ENCODE measurements around the gene INTS3. TPM values are rescaled to one million over a fixed set of nuclear protein-coding genes. Genes with fewer than 3 reads are reported as not detected.

INTS3 gene
- total and polyA plus RNA-seq, 2 of the 8 experiments (the other 6 are each of a cell fraction or from before 2014, with no cell fraction given) = 66.8 to 93.2 TPM

DNA sequence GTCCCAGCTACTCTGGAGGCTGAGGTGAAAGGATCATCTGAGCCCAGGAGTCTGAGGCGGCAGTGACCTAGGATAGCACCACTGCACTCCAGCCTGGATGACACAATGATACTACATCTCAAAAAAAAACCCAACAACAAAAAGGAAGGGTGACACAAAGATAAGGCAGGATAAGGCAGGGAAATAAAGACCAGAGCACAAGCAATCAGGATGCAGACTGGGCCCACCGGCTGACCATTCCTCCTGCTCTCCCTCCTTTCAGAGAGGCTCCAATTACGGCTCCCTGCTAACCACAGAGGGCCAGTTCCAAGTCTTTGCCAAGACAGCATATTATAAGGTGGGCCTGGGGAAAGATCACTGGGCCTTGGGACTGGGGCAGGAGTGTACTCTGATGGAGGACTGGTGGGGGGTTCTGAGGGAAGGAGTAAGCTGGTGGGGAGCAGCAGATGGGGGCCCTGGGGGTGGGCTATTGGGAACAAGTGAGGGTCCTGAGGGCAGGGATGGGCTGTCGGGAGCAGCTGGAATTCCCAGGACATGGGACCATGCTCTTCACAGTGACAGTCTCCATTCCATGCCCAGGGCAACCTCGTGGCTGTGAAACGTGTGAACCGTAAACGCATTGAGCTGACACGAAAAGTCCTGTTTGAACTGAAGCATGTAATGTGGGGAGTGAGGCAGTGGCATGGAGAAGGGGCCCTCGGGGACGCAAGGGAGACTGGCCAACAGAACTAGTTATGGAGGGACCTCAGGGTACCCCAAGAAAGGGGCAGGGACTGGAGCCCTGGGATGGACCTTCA is 42.1 kb upstream of the INTS3 start (continued):
- TF ChIP-seq, protein P1, sequence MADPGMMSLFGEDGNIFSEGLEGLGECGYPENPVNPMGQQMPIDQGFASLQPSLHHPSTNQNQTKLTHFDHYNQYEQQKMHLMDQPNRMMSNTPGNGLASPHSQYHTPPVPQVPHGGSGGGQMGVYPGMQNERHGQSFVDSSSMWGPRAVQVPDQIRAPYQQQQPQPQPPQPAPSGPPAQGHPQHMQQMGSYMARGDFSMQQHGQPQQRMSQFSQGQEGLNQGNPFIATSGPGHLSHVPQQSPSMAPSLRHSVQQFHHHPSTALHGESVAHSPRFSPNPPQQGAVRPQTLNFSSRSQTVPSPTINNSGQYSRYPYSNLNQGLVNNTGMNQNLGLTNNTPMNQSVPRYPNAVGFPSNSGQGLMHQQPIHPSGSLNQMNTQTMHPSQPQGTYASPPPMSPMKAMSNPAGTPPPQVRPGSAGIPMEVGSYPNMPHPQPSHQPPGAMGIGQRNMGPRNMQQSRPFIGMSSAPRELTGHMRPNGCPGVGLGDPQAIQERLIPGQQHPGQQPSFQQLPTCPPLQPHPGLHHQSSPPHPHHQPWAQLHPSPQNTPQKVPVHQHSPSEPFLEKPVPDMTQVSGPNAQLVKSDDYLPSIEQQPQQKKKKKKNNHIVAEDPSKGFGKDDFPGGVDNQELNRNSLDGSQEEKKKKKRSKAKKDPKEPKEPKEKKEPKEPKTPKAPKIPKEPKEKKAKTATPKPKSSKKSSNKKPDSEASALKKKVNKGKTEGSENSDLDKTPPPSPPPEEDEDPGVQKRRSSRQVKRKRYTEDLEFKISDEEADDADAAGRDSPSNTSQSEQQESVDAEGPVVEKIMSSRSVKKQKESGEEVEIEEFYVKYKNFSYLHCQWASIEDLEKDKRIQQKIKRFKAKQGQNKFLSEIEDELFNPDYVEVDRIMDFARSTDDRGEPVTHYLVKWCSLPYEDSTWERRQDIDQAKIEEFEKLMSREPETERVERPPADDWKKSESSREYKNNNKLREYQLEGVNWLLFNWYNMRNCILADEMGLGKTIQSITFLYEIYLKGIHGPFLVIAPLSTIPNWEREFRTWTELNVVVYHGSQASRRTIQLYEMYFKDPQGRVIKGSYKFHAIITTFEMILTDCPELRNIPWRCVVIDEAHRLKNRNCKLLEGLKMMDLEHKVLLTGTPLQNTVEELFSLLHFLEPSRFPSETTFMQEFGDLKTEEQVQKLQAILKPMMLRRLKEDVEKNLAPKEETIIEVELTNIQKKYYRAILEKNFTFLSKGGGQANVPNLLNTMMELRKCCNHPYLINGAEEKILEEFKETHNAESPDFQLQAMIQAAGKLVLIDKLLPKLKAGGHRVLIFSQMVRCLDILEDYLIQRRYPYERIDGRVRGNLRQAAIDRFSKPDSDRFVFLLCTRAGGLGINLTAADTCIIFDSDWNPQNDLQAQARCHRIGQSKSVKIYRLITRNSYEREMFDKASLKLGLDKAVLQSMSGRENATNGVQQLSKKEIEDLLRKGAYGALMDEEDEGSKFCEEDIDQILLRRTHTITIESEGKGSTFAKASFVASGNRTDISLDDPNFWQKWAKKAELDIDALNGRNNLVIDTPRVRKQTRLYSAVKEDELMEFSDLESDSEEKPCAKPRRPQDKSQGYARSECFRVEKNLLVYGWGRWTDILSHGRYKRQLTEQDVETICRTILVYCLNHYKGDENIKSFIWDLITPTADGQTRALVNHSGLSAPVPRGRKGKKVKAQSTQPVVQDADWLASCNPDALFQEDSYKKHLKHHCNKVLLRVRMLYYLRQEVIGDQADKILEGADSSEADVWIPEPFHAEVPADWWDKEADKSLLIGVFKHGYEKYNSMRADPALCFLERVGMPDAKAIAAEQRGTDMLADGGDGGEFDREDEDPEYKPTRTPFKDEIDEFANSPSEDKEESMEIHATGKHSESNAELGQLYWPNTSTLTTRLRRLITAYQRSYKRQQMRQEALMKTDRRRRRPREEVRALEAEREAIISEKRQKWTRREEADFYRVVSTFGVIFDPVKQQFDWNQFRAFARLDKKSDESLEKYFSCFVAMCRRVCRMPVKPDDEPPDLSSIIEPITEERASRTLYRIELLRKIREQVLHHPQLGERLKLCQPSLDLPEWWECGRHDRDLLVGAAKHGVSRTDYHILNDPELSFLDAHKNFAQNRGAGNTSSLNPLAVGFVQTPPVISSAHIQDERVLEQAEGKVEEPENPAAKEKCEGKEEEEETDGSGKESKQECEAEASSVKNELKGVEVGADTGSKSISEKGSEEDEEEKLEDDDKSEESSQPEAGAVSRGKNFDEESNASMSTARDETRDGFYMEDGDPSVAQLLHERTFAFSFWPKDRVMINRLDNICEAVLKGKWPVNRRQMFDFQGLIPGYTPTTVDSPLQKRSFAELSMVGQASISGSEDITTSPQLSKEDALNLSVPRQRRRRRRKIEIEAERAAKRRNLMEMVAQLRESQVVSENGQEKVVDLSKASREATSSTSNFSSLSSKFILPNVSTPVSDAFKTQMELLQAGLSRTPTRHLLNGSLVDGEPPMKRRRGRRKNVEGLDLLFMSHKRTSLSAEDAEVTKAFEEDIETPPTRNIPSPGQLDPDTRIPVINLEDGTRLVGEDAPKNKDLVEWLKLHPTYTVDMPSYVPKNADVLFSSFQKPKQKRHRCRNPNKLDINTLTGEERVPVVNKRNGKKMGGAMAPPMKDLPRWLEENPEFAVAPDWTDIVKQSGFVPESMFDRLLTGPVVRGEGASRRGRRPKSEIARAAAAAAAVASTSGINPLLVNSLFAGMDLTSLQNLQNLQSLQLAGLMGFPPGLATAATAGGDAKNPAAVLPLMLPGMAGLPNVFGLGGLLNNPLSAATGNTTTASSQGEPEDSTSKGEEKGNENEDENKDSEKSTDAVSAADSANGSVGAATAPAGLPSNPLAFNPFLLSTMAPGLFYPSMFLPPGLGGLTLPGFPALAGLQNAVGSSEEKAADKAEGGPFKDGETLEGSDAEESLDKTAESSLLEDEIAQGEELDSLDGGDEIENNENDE (IDR thresholded peaks at IDR 0.05; ENCODE audit: insufficient replicate concordance, low read length) = no peak
- TF ChIP-seq CREB1 (IDR thresholded peaks at IDR 0.05) (no peak), EZH2 (IDR thresholded peaks at IDR 0.05; ENCODE audit: low read depth, low read length, severe bottlenecking) (no peak), CHD1 (IDR thresholded peaks at IDR 0.05; ENCODE audit: low read depth, low read length) (no peak), RBBP5 (IDR thresholded peaks at IDR 0.05; ENCODE audit: borderline replicate concordance, low read depth, low read length) (no peak), TBP (IDR thresholded peaks at IDR 0.05; ENCODE audit: low read depth, low read length) (no peak), JUN (IDR thresholded peaks at IDR 0.05; ENCODE audit: low read depth, low read length) (no peak)
- TF ChIP-seq, protein P2, sequence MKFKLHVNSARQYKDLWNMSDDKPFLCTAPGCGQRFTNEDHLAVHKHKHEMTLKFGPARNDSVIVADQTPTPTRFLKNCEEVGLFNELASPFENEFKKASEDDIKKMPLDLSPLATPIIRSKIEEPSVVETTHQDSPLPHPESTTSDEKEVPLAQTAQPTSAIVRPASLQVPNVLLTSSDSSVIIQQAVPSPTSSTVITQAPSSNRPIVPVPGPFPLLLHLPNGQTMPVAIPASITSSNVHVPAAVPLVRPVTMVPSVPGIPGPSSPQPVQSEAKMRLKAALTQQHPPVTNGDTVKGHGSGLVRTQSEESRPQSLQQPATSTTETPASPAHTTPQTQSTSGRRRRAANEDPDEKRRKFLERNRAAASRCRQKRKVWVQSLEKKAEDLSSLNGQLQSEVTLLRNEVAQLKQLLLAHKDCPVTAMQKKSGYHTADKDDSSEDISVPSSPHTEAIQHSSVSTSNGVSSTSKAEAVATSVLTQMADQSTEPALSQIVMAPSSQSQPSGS (IDR thresholded peaks at IDR 0.05; ENCODE audit: low read length) = no peak

All from H1 (cell line).